Esophagus squamous epithelium (tissue), 4 donors: Measurements from ENCODE around the gene CELF3.
"Not testable (repeated sequence)": the region's sequence is repeated elsewhere in the genome, so short reads cannot be mapped to it uniquely, and the experiment has no call there.

Source experiments
- POLR2A ChIP-seq, 4 donors: fragments of 450-650 bp; IDR thresholded peaks; one replicate each; pipeline ENCODE4 v1.6.1; 2017; ENCODE audit warnings: antibody characterized with exemption in 4 of 4, mild to moderate bottlenecking in 4 of 4, moderate library complexity in 3 of 4
- TF ChIP-seq, protein P1 (sequence below), 6 experiments: fragments of 450-650 bp in 4 of 6; fragments of 200-600 bp in 2 of 6; sonication (generic) in 2 of 6; IDR thresholded peaks; one replicate each; pipeline ENCODE4 v1.5.1; 2016 to 2019; ENCODE audit warnings: antibody characterized with exemption in 6 of 6, mild to moderate bottlenecking in 4 of 6, moderate library complexity in 4 of 6

DNA sequence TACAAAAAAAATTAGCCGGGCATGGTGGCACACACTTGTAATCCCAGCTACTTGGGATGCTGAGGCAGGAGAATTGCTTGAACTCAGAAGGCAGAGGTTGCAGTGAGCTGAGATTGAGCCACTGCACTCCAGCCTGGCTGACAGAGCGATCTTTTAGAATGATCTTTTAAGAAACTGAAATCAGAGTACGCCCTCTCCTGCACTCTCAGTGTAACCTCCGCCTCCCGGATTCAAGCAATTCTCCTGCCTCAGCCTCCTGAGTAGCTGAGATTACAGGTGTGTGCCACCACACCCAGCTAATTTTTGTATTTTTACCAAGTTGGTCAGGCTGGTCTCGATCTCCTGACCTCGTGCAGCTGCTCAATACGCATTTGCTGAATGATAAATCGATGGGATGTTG lies 17.4 kb upstream of the CELF3 start:
- TF ChIP-seq, protein P1, sequence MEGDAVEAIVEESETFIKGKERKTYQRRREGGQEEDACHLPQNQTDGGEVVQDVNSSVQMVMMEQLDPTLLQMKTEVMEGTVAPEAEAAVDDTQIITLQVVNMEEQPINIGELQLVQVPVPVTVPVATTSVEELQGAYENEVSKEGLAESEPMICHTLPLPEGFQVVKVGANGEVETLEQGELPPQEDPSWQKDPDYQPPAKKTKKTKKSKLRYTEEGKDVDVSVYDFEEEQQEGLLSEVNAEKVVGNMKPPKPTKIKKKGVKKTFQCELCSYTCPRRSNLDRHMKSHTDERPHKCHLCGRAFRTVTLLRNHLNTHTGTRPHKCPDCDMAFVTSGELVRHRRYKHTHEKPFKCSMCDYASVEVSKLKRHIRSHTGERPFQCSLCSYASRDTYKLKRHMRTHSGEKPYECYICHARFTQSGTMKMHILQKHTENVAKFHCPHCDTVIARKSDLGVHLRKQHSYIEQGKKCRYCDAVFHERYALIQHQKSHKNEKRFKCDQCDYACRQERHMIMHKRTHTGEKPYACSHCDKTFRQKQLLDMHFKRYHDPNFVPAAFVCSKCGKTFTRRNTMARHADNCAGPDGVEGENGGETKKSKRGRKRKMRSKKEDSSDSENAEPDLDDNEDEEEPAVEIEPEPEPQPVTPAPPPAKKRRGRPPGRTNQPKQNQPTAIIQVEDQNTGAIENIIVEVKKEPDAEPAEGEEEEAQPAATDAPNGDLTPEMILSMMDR (IDR thresholded peaks at IDR 0.05), result not testable (repeated sequence)
- not testable (repeated sequence) for TF ChIP-seq POLR2A (IDR thresholded peaks at IDR 0.05)
